GM12878 (cell line): ENCODE results near the gene PHACTR1. TPM values are rescaled to one million over a fixed set of nuclear protein-coding genes. Genes with fewer than 3 reads are reported as not detected.

Experiments used
- ATAC-seq: fragments of 200-7000 bp; cut with Tn5 transposase; 3 replicates; pipeline ENCODE4 v1.9.1; 2020; ENCODE audit warnings: mild to moderate bottlenecking, moderate library complexity
- BruUV-seq: library from RNA; stranded (reverse); fragments of 400-500 nt; replicated peaks from 2 replicates; lab custom pipeline; 2021; lab: Mats Ljungman, UMichigan
- CTCF ChIA-PET: fragments of 300-600 bp; sonication (Branson Sonifier 250); formaldehyde crosslinking; extraction: SDS; loops from one replicate; lab custom pipeline; 2021; ENCODE audit warnings: inconsistent platforms; lab: Yijun Ruan, JAX
- POLR2A ChIA-PET: fragments of 350-600 bp; formaldehyde crosslinking; extraction: SDS; loops from one replicate; lab custom pipeline; 2021; ENCODE audit warnings: inconsistent platforms; lab: Charles Lee
- RAD21 ChIA-PET: fragments of 300-600 bp; sonication (Branson Sonifier 250); formaldehyde crosslinking; loops from one replicate; lab custom pipeline; 2023; ENCODE audit warnings: antibody characterized with exemption; ENCODE audit not compliant: unreplicated experiment; lab: Charles Lee
- SMC1A ChIA-PET: fragments of 300-600 bp; sonication (Branson Sonifier 250); formaldehyde crosslinking; loops from one replicate; lab custom pipeline; 2023; ENCODE audit not compliant: unreplicated experiment, uncharacterized antibody; lab: Charles Lee
- DNase-seq: peaks from one replicate; pipeline ENCODE4 v3.0.0-alpha.2; 2011; ENCODE audit warnings: low read depth, low spot score
- FAIRE-seq: peaks from 3 replicates; lab custom pipeline; 2011; peaks lifted over from hg19 to GRCh38; lab: Jason Lieb, UNC
- H2AFZ ChIP-seq: 2 replicates; pipeline ENCODE4 v1.6.0; 2011; ENCODE audit warnings: low read depth, low read length, control low read depth; ENCODE audit not compliant: control insufficient read depth
- H3K27ac ChIP-seq: 2 replicates; pipeline ENCODE4 v1.5.1; 2011; ENCODE audit warnings: control low read depth; ENCODE audit not compliant: control insufficient read depth, insufficient read depth
- H3K27me3 ChIP-seq, 2 experiments: replicated peaks in 1 of 2; 2 replicates each; pipeline versions ENCODE4 v1.6.0 to v1.6.1; 2011; ENCODE audit warnings: low read length in 1 of 2; ENCODE audit not compliant: control insufficient read depth in 2 of 2, insufficient read depth in 2 of 2
- H3K36me3 ChIP-seq, 2 experiments: 2 replicates each; pipeline ENCODE4 v1.5.1; 2011; ENCODE audit warnings: low read length in 1 of 2; ENCODE audit not compliant: control insufficient read depth in 2 of 2, insufficient read depth in 2 of 2
- H3K4me1 ChIP-seq: 2 replicates; pipeline ENCODE4 v1.6.1; 2011; ENCODE audit warnings: mild to moderate bottlenecking, low read length, moderate library complexity, mixed read lengths; ENCODE audit not compliant: control insufficient read depth, insufficient read depth
- H3K4me2 ChIP-seq: 2 replicates; pipeline ENCODE4 v1.6.0; 2011; ENCODE audit warnings: control low read depth; ENCODE audit not compliant: control insufficient read depth, insufficient read depth
- H3K4me3 ChIP-seq: fragments of 200-600 bp; sonication (generic); 2 replicates; pipeline ENCODE4 v1.5.1; 2016
- H3K79me2 ChIP-seq: 2 replicates; pipeline ENCODE4 v1.6.0; 2011; ENCODE audit warnings: low read length; ENCODE audit not compliant: control insufficient read depth, insufficient read depth
- H3K9ac ChIP-seq: 2 replicates; pipeline ENCODE4 v1.8.0; 2011; ENCODE audit warnings: low read length, control low read depth, mixed read lengths; ENCODE audit not compliant: control insufficient read depth, insufficient read depth
- H3K9me3 ChIP-seq: replicated peaks from 3 replicates; pipeline ENCODE4 v1.5.1; 2011; ENCODE audit warnings: mild to moderate bottlenecking, low read length; ENCODE audit not compliant: control insufficient read depth, insufficient read depth
- H4K20me1 ChIP-seq: 2 replicates; pipeline ENCODE4 v1.6.0; 2011; ENCODE audit not compliant: control insufficient read depth, insufficient read depth
- CBX3 ChIP-seq: fragments of 200-600 bp; sonication (generic); IDR thresholded peaks from 2 replicates; pipeline ENCODE4 v1.6.1; 2016; ENCODE audit warnings: low read depth, borderline replicate concordance
- CBX5 ChIP-seq: sonication (generic); IDR thresholded peaks from 2 replicates; pipeline ENCODE4 v1.6.1; 2016; ENCODE audit warnings: low read depth, moderate library complexity, mild to moderate bottlenecking, inconsistent platforms
- CTCF ChIP-seq, 3 experiments: IDR thresholded peaks in 2 of 3; conservative IDR thresholded peaks in 1 of 3; 2 replicates each; pipeline ENCODE4 v1.5.1; 2011; ENCODE audit warnings: low read depth in 3 of 3, low read length in 3 of 3, mild to moderate bottlenecking in 3 of 3, control low read depth in 2 of 3, moderate library complexity in 2 of 3, inconsistent platforms in 1 of 3, mixed read lengths in 1 of 3; ENCODE audit not compliant: control insufficient read depth in 2 of 3, insufficient read depth in 1 of 3; ENCODE audit errors: extremely low read depth in 1 of 3
- EED ChIP-seq: sonication (generic); IDR thresholded peaks from 2 replicates; pipeline ENCODE4 v1.6.1; 2016; ENCODE audit warnings: antibody characterized with exemption, low read depth
- HCFC1 ChIP-seq: fragments of 150-350 bp; IDR thresholded peaks from 2 replicates; pipeline ENCODE4 v1.6.1; 2014; ENCODE audit warnings: low read length
- HDGF ChIP-seq: fragments of 450-650 bp; IDR thresholded peaks from 2 replicates; pipeline ENCODE4 v1.6.1; 2016; ENCODE audit warnings: antibody characterized with exemption
- KLF5 ChIP-seq: fragments of 450-650 bp; IDR thresholded peaks from 2 replicates; pipeline ENCODE4 v1.6.1; 2014; ENCODE audit warnings: mild to moderate bottlenecking; ENCODE audit not compliant: partially characterized antibody
- SIX5 ChIP-seq: IDR thresholded peaks from 2 replicates; pipeline ENCODE4 v1.6.1; 2011; ENCODE audit warnings: mild to moderate bottlenecking, low read depth, low read length, moderate library complexity; ENCODE audit not compliant: severe bottlenecking
- TARDBP ChIP-seq: IDR thresholded peaks from 2 replicates; pipeline ENCODE4 v1.6.1; 2016; ENCODE audit warnings: borderline replicate concordance
- ZNF207 ChIP-seq: fragments of 450-650 bp; IDR thresholded peaks from 2 replicates; pipeline ENCODE4 v1.6.1; 2014; ENCODE audit warnings: antibody characterized with exemption, mild to moderate bottlenecking, borderline replicate concordance
- ZNF384 ChIP-seq: IDR thresholded peaks from 2 replicates; pipeline ENCODE4 v1.6.1; 2012; ENCODE audit warnings: low read depth, mild to moderate bottlenecking, low read length, improper control_type of control experiment, borderline replicate concordance
- WGBS: methylation state at CpG from one replicate; pipeline ENCODE4 v1.1.6; 2016; ENCODE audit warnings: low lambda C conversion rate; ENCODE audit not compliant: insufficient replicate concordance, insufficient coverage; ENCODE audit errors: missing lambda C conversion rate; 5-methylcytosine and 5-hydroxymethylcytosine counted together
- in situ Hi-C: fragments of 300-500 bp; cut with MboI; formaldehyde crosslinking; loops from 9 replicates; pipeline ENCODE4 v1.14.3; 2018; ENCODE audit warnings: mixed read lengths
- intact Hi-C: fragments of 100-400 bp; cut with micrococcal nuclease; formaldehyde crosslinking; loops from one replicate; pipeline ENCODE4 v1.14.2; 2022; ENCODE audit not compliant: unreplicated experiment
- polyA plus RNA-seq, 11 experiments: library from polyadenylated mRNA; depleted of rRNA in 4 of 11; unstranded in 6 of 11; stranded (reverse) in 5 of 11; fragments of >200 nt; fragmentation: Nextera tagmentation in 4 of 11; fragmentation: Illumina TruSeq in 1 of 11; extraction: Ambion mirVana in 4 of 11; extraction: Trizol in 1 of 11; gene quantifications; 1 replicate in 1 of 11; 2 replicates in 10 of 11; pipeline versions ENCODE4 v1.2.1 to v1.2.3, GENCODE V29; 2011 to 2016; ENCODE audit warnings: inconsistent platforms in 2 of 11, missing spikeins in 2 of 11, low read depth in 1 of 11
- total RNA-seq, 4 experiments: library from RNA; depleted of rRNA in 3 of 4; stranded (reverse); fragments of >200 nt in 3 of 4; fragmentation: Illumina TruSeq in 1 of 4; extraction: Trizol in 1 of 4; gene quantifications; 2 replicates each; pipeline versions ENCODE4 v1.2.1 to v1.2.3, GENCODE V29; 2013 to 2021

PHACTR1 gene
- total and polyA plus RNA-seq, 10 of the 15 experiments (the other 5 are each of a cell fraction or from before 2014, with no cell fraction given) = 34.2 to 94.6 (median 62.3) TPM

GRCh38 chr6:13024616-13025015 is 308.0 kb downstream of the PHACTR1 start (continued):
- TF ChIP-seq TARDBP (no peak), SIX5 (no peak), HCFC1 (no peak), HDGF (no peak), CTCF (IDR thresholded peaks at IDR 0.05 in 2 of 3, conservative IDR thresholded peaks at IDR 0.05 in 1 of 3; ENCODE audit: control insufficient read depth in 2 of 3, extremely low read depth in 1 of 3, insufficient read depth in 1 of 3, low read depth in 3 of 3, low read length in 3 of 3) (no peak), ZNF384 (no peak), CBX3 (no peak), KLF5 (no peak), ZNF207 (no peak), EED (no peak)

GRCh38 chr6:13025893-13026499 is 309.4 kb downstream of the PHACTR1 start:
- H4K20me1 ChIP-seq = no peaks in the 10 kb centered on the region
- no peak for TF ChIP-seq CBX5
- TF ChIP-seq, all 136 proteins: peak for 0
- DNase-seq = no peak
- Histone ChIP-seq H3K36me3 (no peaks in the 10 kb centered on the region), H3K9me3 (no peaks in the 10 kb centered on the region), H3K9ac (no peak overlapping the region), H3K4me1 (no peaks in the 10 kb centered on the region), H3K27me3 (peaks cover 0 to 4% of the 10 kb centered on the region in 2 experiments; a peak in 3 of 4 replicates), H3K4me3 (no peak overlapping the region), H2AFZ (no peak overlapping the region), H3K27ac (no peak overlapping the region), H3K79me2 (no peaks in the 10 kb centered on the region), H3K4me2 (no peak overlapping the region)
- POLR2A ChIA-PET = no interaction called here
- no peak for ATAC-seq
- intact Hi-C loops = no loop called here
- SMC1A ChIA-PET = no interaction called here
- no peak for FAIRE-seq
- CTCF ChIA-PET = interaction anchor here (0.5 kb wide), 1 partner anchor 1041 kb away, joined by 3 read pairs; no protein-coding TSS in a partner anchor
- RAD21 ChIA-PET = no interaction called here
- 11% methylated on average over 5 of the region's 5 CpGs for WGBS
- BruUV-seq = no TSS peak
- in situ Hi-C loops = no loop called here
